ENCODE measurements around the gene NCKAP5.

NCKAP5 gene

GRCh38 chr2:133177196-133177595, 391.1 kb downstream of the NCKAP5 start:
- DNase-seq = peak in 1 of 2 experiments; percentile 1

- no peak for DNase-seq
These were observed 392.3 kb downstream of the NCKAP5 start for GRCh38 chr2:133175926-133176325.

- DNase-seq = peak in 1 of 2 experiments; percentile 16
These were observed 395.0 kb downstream of the NCKAP5 start for GRCh38 chr2:133173224-133173623.

- peak; percentile 54 to 76 for DNase-seq
These were observed 396.8 kb downstream of the NCKAP5 start for GRCh38 chr2:133171393-133172004.

- no peak for DNase-seq
These were observed 398.9 kb downstream of the NCKAP5 start for GRCh38 chr2:133169274-133169912.

GRCh38 chr2:133167990-133168389, 400.3 kb downstream of the NCKAP5 start:
- DNase-seq = no peak

GRCh38 chr2:133167223-133167622, 401.0 kb downstream of the NCKAP5 start:
- no peak for DNase-seq

- no peak for DNase-seq
These were observed 402.2 kb downstream of the NCKAP5 start for GRCh38 chr2:133166031-133166430.

- no peak for DNase-seq
These were observed 405.2 kb downstream of the NCKAP5 start for GRCh38 chr2:133163111-133163510.

GRCh38 chr2:133158442-133158841, 409.8 kb downstream of the NCKAP5 start:
- no peak for DNase-seq

- DNase-seq = no peak
These were observed 410.2 kb downstream of the NCKAP5 start for GRCh38 chr2:133158024-133158423.

GRCh38 chr2:133157141-133157540, 411.1 kb downstream of the NCKAP5 start:
- peak; percentile 2 to 54 for DNase-seq

GRCh38 chr2:133152801-133153200, 415.5 kb downstream of the NCKAP5 start:
- no peak for DNase-seq

- no peak for DNase-seq
These were observed 420.1 kb downstream of the NCKAP5 start for GRCh38 chr2:133148187-133148586.

GRCh38 chr2:133146893-133147292, 421.4 kb downstream of the NCKAP5 start:
- DNase-seq = peak in 1 of 2 experiments; percentile 8

GRCh38 chr2:133143645-133144044, 424.6 kb downstream of the NCKAP5 start:
- no peak for DNase-seq

GRCh38 chr2:133142087-133142486, 426.2 kb downstream of the NCKAP5 start:
- DNase-seq = no peak

GRCh38 chr2:133140620-133141019, 427.6 kb downstream of the NCKAP5 start:
- no peak for DNase-seq

- no peak for DNase-seq
These were observed 428.3 kb downstream of the NCKAP5 start for GRCh38 chr2:133139847-133140533.

GRCh38 chr2:133138693-133139092, 429.6 kb downstream of the NCKAP5 start:
- DNase-seq = no peak

- DNase-seq = no peak
These were observed 433.1 kb downstream of the NCKAP5 start for GRCh38 chr2:133135035-133135654.

- no peak for DNase-seq
These were observed 437.6 kb downstream of the NCKAP5 start for GRCh38 chr2:133130548-133131246.

- no peak for DNase-seq
These were observed 443.8 kb downstream of the NCKAP5 start for GRCh38 chr2:133124446-133124845.
